Body of pancreas (tissue), 4 donors: Measurements from ENCODE around the gene URM1.

Experiments
- CTCF ChIP-seq, 7 experiments: fragments of 450-650 bp in 4 of 7; fragments of 200-600 bp in 3 of 7; sonication (generic) in 3 of 7; IDR thresholded peaks; one replicate each; pipeline ENCODE4 v1.5.1; 2016 to 2019; ENCODE audit warnings: antibody characterized with exemption in 7 of 7
- POLR2A ChIP-seq, 3 donors: fragments of 450-650 bp; IDR thresholded peaks; one replicate each; pipeline ENCODE4 v1.6.1; 2016; ENCODE audit warnings: antibody characterized with exemption in 3 of 3, mild to moderate bottlenecking in 2 of 3

GRCh38 chr9:128358861-128359260 lies 12.3 kb upstream of the URM1 start:
- TF ChIP-seq CTCF (IDR thresholded peaks at IDR 0.05) = no peak
- no peak for TF ChIP-seq POLR2A (IDR thresholded peaks at IDR 0.05)
